ENCODE data around the gene CATSPER3.

DNA sequence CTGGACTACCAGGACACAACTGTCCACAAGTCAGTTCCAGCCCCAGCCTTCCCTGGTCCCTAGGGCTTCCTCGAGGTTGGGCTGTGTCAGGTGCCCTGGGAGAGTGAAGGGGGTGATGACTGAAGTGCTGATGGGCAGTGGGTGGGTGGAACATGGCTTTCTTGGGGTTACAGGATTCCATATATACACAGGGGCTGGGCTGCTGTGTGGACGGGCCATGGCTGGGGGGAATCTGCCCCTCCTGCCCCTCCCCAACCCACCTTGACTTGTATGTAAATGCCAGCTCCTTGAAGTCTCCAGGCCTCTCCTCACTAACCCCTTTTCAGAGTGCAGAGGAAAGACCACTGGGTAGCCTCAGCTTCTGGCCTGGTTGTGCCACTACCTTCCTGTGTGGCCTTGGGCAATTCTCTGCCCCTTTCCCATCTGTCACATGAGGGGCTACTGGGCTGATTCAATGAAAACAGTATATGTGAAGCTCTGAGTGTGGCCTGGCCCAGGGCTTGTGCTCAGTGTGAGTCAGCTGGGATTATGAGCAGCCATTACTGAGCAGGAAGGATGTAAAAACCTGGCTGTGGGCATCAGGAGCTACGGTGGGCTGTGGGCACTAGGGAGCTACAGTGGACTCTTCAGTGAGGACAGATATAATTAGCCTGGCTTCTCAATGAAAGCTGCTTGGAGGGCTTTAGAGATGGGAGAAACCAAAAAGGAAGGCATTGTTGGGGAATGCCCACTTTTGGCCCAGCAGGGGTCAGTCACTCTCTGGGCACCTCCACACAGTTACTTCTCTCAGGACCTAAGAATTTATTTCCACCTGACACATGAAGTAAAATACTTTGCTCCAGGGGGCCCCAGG, 43.0 kb downstream of the CATSPER3 start:
- TF ChIP-seq, protein P1, sequence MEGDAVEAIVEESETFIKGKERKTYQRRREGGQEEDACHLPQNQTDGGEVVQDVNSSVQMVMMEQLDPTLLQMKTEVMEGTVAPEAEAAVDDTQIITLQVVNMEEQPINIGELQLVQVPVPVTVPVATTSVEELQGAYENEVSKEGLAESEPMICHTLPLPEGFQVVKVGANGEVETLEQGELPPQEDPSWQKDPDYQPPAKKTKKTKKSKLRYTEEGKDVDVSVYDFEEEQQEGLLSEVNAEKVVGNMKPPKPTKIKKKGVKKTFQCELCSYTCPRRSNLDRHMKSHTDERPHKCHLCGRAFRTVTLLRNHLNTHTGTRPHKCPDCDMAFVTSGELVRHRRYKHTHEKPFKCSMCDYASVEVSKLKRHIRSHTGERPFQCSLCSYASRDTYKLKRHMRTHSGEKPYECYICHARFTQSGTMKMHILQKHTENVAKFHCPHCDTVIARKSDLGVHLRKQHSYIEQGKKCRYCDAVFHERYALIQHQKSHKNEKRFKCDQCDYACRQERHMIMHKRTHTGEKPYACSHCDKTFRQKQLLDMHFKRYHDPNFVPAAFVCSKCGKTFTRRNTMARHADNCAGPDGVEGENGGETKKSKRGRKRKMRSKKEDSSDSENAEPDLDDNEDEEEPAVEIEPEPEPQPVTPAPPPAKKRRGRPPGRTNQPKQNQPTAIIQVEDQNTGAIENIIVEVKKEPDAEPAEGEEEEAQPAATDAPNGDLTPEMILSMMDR (IDR thresholded peaks at IDR 0.05): peak; percentile 16; the same call in 1 of the 2 replicates
- TF ChIP-seq ZFX (IDR thresholded peaks at IDR 0.05; ENCODE audit: borderline replicate concordance): no peak

Measured in 22Rv1 (cell line).